ENCODE results near the gene NCAPG2.

The NCAPG2 gene

GRCh38 chr7:158655507-158655906 lies 49.1 kb downstream of the NCAPG2 start:
- no peaks in the 10 kb centered on the region for H3F3A ChIP-seq (ENCODE audit: low read depth)
- no peak overlapping the region for H3K9ac ChIP-seq (ENCODE audit: low read depth, low read length, poor library complexity, severe bottlenecking)
- no peaks in the 10 kb centered on the region for H3K9me2 ChIP-seq (replicated peaks; ENCODE audit: low read depth, low read length)
- H3K79me2 ChIP-seq (ENCODE audit: insufficient read depth, low read length) = no peaks in the 10 kb centered on the region
- no peak overlapping the region for H3K4me2 ChIP-seq (ENCODE audit: low read depth, low read length, poor library complexity, severe bottlenecking)
- no peak for TF ChIP-seq EZH2phosphoT487 (IDR thresholded peaks at IDR 0.05; ENCODE audit: borderline replicate concordance)
- TF ChIP-seq, protein P1, sequence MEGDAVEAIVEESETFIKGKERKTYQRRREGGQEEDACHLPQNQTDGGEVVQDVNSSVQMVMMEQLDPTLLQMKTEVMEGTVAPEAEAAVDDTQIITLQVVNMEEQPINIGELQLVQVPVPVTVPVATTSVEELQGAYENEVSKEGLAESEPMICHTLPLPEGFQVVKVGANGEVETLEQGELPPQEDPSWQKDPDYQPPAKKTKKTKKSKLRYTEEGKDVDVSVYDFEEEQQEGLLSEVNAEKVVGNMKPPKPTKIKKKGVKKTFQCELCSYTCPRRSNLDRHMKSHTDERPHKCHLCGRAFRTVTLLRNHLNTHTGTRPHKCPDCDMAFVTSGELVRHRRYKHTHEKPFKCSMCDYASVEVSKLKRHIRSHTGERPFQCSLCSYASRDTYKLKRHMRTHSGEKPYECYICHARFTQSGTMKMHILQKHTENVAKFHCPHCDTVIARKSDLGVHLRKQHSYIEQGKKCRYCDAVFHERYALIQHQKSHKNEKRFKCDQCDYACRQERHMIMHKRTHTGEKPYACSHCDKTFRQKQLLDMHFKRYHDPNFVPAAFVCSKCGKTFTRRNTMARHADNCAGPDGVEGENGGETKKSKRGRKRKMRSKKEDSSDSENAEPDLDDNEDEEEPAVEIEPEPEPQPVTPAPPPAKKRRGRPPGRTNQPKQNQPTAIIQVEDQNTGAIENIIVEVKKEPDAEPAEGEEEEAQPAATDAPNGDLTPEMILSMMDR (conservative IDR thresholded peaks at IDR 0.05; ENCODE audit: low read length) = no peak
- no peaks in the 10 kb centered on the region for H3K4me1 ChIP-seq (ENCODE audit: insufficient read depth, low read length, poor library complexity, severe bottlenecking)
- no peaks in the 10 kb centered on the region for H3K9me3 ChIP-seq (ENCODE audit: insufficient read depth, low read depth, low read length)
- no peaks in the 10 kb centered on the region for H3K27me3 ChIP-seq (ENCODE audit: insufficient read depth, low read length, poor library complexity, severe bottlenecking)
- H3K36me3 ChIP-seq (ENCODE audit: insufficient read depth, low read length) = peaks cover 62% of the 10 kb centered on the region; the same call in 1 of the 2 replicates
- H2AFZ ChIP-seq (ENCODE audit: low read length) = no peak overlapping the region
- no peaks in the 10 kb centered on the region for H4K20me1 ChIP-seq (ENCODE audit: insufficient read depth, low read length, poor library complexity, severe bottlenecking)
- no peak overlapping the region for H3K4me3 ChIP-seq (ENCODE audit: low read length, poor library complexity, severe bottlenecking)

- no peaks in the 10 kb centered on the region for H4K20me1 ChIP-seq (ENCODE audit: insufficient read depth, low read length, poor library complexity, severe bottlenecking)
- H3K36me3 ChIP-seq (ENCODE audit: insufficient read depth, low read length) = peaks cover 69% of the 10 kb centered on the region; the same call in 1 of the 2 replicates
Observed at GRCh38 chr7:158651968-158652565, 52.5 kb downstream of the NCAPG2 start.

GRCh38 chr7:158650821-158651225 lies 53.8 kb downstream of the NCAPG2 start:
- Histone ChIP-seq H3K36me3 (ENCODE audit: insufficient read depth, low read length) (peaks cover 71% of the 10 kb centered on the region; the same call in 1 of the 2 replicates), H3F3A (ENCODE audit: low read depth) (no peaks in the 10 kb centered on the region), H3K9ac (ENCODE audit: low read depth, low read length, poor library complexity, severe bottlenecking) (no peak overlapping the region), H2AFZ (ENCODE audit: low read length) (no peak overlapping the region), H4K20me1 (ENCODE audit: insufficient read depth, low read length, poor library complexity, severe bottlenecking) (no peaks in the 10 kb centered on the region), H3K27me3 (ENCODE audit: insufficient read depth, low read length, poor library complexity, severe bottlenecking) (no peaks in the 10 kb centered on the region), H3K9me3 (ENCODE audit: insufficient read depth, low read depth, low read length) (no peaks in the 10 kb centered on the region), H3K4me2 (ENCODE audit: low read depth, low read length, poor library complexity, severe bottlenecking) (no peak overlapping the region), H3K79me2 (ENCODE audit: insufficient read depth, low read length) (no peaks in the 10 kb centered on the region), H3K9me2 (replicated peaks; ENCODE audit: low read depth, low read length) (no peaks in the 10 kb centered on the region), H3K4me1 (ENCODE audit: insufficient read depth, low read length, poor library complexity, severe bottlenecking) (no peaks in the 10 kb centered on the region), H3K4me3 (ENCODE audit: low read length, poor library complexity, severe bottlenecking) (no peak overlapping the region)
- TF ChIP-seq, protein P1 (conservative IDR thresholded peaks at IDR 0.05; ENCODE audit: low read length) = no peak
- TF ChIP-seq EZH2phosphoT487 (IDR thresholded peaks at IDR 0.05; ENCODE audit: borderline replicate concordance) = no peak

More at GRCh38 chr7:158651968-158652565, 52.5 kb downstream of the NCAPG2 start:
- no peak overlapping the region for H3K4me2 ChIP-seq (ENCODE audit: low read depth, low read length, poor library complexity, severe bottlenecking)
- H3K9me2 ChIP-seq (replicated peaks; ENCODE audit: low read depth, low read length) = no peaks in the 10 kb centered on the region
- H3K79me2 ChIP-seq (ENCODE audit: insufficient read depth, low read length) = no peaks in the 10 kb centered on the region
- no peaks in the 10 kb centered on the region for H3F3A ChIP-seq (ENCODE audit: low read depth)
- H3K9me3 ChIP-seq (ENCODE audit: insufficient read depth, low read depth, low read length) = no peaks in the 10 kb centered on the region
- H2AFZ ChIP-seq (ENCODE audit: low read length) = no peak overlapping the region
- H3K27me3 ChIP-seq (ENCODE audit: insufficient read depth, low read length, poor library complexity, severe bottlenecking) = no peaks in the 10 kb centered on the region
- H3K4me3 ChIP-seq (ENCODE audit: low read length, poor library complexity, severe bottlenecking) = no peak overlapping the region
- no peak overlapping the region for H3K9ac ChIP-seq (ENCODE audit: low read depth, low read length, poor library complexity, severe bottlenecking)
- H3K4me1 ChIP-seq (ENCODE audit: insufficient read depth, low read length, poor library complexity, severe bottlenecking) = no peaks in the 10 kb centered on the region
- TF ChIP-seq EZH2phosphoT487 (IDR thresholded peaks at IDR 0.05; ENCODE audit: borderline replicate concordance) = no peak
- TF ChIP-seq, protein P1 (conservative IDR thresholded peaks at IDR 0.05; ENCODE audit: low read length) = no peak

All from Loucy (cell line).